ENCODE data around the gene FSHB. TPM values are rescaled to one million over a fixed set of nuclear protein-coding genes. Genes with fewer than 3 reads are reported as not detected.
"Not testable (repeated sequence)": the region's sequence is repeated elsewhere in the genome, so short reads cannot be mapped to it uniquely, and the experiment has no call there.

The FSHB gene
- polyA plus RNA-seq, 3 donors = not detected

DNA sequence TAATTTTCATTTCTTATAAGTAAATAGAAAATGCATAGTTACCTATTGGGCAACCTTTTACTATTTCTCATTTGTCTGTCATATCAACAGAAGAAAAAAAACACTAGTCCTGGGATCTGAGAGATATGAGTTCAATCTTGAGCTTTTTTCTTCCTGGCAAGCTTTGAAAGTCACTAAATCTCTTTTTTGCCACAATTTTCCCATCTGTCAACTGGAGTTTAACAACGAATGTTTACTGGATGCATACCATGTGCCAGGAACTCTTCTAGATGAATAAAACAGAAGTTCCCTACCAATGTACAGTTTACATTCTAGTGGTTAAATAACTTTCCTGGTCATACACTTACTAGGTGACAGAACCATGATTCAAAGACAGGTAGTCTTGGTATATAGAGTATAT, 31.0 kb downstream of the FSHB start:
- DNase-seq = no peak

DNA sequence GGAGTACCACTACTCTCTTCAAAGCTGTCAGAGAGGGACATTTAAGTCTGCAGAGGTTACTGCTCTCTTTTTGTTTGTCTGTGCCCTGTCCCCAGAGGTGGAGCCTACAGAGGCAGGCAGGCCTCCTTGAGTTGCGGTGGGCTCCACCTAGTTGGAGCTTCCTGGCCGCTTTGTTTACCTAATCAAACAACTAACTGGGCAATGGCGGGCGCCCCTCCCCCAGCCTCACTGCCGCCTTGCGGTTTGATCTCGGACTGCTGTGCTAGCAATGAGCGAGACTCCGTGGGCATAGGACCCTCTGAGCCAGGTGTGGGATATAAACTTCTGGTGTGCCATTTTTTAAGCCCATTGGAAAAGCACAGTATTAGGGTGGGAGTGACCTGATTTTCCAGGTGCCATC, 37.8 kb downstream of the FSHB start:
- DNase-seq = not testable (repeated sequence)

GRCh38 chr11:30270671-30271070, 39.9 kb downstream of the FSHB start:
- DNase-seq = no peak

GRCh38 chr11:30277176-30277575, 46.4 kb downstream of the FSHB start:
- no peak for DNase-seq

- no peak for DNase-seq
Observed at GRCh38 chr11:30279796-30280195, 49.0 kb downstream of the FSHB start.

DNA sequence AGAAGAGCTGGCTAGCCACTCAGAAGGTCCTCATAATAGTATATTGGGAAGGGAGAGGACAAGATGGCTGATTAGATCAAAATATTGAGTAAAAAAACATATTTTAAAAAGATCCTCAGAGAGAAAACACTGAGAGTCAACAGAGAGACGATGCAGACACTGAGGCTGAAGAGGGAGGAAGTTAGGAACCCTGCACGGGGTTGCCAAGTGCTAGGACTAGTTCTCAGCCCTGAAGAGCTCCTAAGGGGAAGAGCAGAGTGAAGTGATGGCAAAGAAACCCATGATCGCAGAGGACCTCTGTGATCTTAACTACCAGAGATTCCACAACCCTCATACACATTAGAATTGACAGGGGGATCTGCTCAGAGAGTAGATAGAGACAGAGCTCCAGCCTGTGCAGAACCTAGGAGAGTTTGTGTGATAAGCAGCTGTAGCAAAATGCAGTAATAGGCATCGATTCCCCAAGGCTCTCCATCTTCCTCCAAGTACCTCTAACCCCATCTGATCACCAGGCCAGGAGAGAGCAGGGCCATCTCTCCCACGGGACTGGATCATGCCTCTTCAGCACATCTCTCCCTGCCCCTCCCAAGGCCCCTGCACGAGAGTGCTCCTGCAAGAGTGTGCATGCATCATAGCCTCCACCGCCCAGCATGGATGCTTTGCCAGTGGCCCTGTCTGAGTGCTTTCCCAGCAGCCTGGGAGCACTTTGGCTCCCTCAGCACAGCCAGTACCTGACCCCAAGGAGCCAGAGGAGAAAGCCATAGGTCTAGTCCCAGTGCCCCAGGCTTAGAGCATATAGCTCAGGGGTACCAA, 50.9 kb downstream of the FSHB start:
- no peak for DNase-seq

GRCh38 chr11:30282289-30282631, 51.4 kb downstream of the FSHB start:
- DNase-seq = no peak

Other genes with a start within 250 kb of the FSHB start
- under 1 TPM; 0.09 to 0.17 (median 0.12) TPM for gene KCNA4, start 214.0 kb upstream of the FSHB start, polyA plus RNA-seq (ENCODE audit: insufficient read length in 3 of 3)
- 10 to 100 TPM; 41.8 to 53.5 (median 50.1) TPM for gene ARL14EP, start 92.1 kb downstream of the FSHB start, polyA plus RNA-seq (ENCODE audit: insufficient read length in 3 of 3)

All from renal pelvis (tissue), 4 donors.